HCT116 (cell line): ENCODE results near the gene ARID1A. TPM values are rescaled to one million over a fixed set of nuclear protein-coding genes. Genes with fewer than 3 reads are reported as not detected.

ENCODE experiments used
- ATAC-seq: fragments of 200-7000 bp; cut with Tn5 transposase; 2 replicates; pipeline ENCODE4 v1.9.1; 2020; ENCODE audit warnings: mild to moderate bottlenecking, moderate library complexity
- BruUV-seq: library from RNA; stranded (reverse); fragments of 400-500 nt; replicated peaks from 2 replicates; lab custom pipeline; 2021; lab: Mats Ljungman, UMichigan
- CTCF ChIA-PET: fragments of 300-600 bp; sonication (Branson Sonifier 250); formaldehyde crosslinking; loops from one replicate; lab custom pipeline; 2021; ENCODE audit warnings: antibody characterized with exemption; lab: Charles Lee
- POLR2A ChIA-PET: fragments of 300-600, 350-600 bp; sonication (Branson Sonifier 250); formaldehyde crosslinking; loops from one replicate; lab custom pipeline; 2021; ENCODE audit warnings: antibody characterized with exemption; lab: Charles Lee
- RAD21 ChIA-PET, 2 experiments: fragments of 300-600 bp; sonication (Branson Sonifier 250); formaldehyde crosslinking; loops; one replicate each; lab custom pipeline; 2023; ENCODE audit warnings: low total read pairs in 2 of 2; ENCODE audit not compliant: uncharacterized antibody in 2 of 2, unreplicated experiment in 2 of 2, low non-redundant PET in 1 of 2; lab: Charles Lee
- DNase-seq: peaks from one replicate; pipeline ENCODE4 v3.0.0-alpha.2; 2010; ENCODE audit warnings: low read depth, low spot score
- H2AFZ ChIP-seq: fragments of 200-600 bp; shearing (Covaris generic), sonication (generic); 2 replicates; pipeline ENCODE4 v1.6.1; 2017; ENCODE audit warnings: low read depth, mixed run types, mixed read lengths, antibody characterized with exemption, low read length; ENCODE audit not compliant: poor library complexity, severe bottlenecking
- H3K27ac ChIP-seq: 2 replicates; pipeline ENCODE4 v1.5.1; 2012; ENCODE audit warnings: low read depth, low read length
- H3K27me3 ChIP-seq: fragments of 200-600 bp; sonication (generic); 2 replicates; pipeline ENCODE4 v1.6.1; 2016; ENCODE audit warnings: mixed run types, low read length, mixed read lengths; ENCODE audit not compliant: insufficient read depth
- H3K36me3 ChIP-seq, 2 experiments: fragments of 200-500 bp in 1 of 2; fragments of 200-600 bp in 1 of 2; sonication (Bioruptor generic) in 1 of 2; sonication (generic) in 1 of 2; 2 replicates each; pipeline versions ENCODE4 v1.5.1 to v1.6.1; 2014 to 2016; ENCODE audit warnings: low read length in 2 of 2, inconsistent platforms in 1 of 2, mixed read lengths in 1 of 2, mixed run types in 1 of 2; ENCODE audit not compliant: insufficient read depth in 2 of 2, control insufficient read depth in 1 of 2
- H3K4me1 ChIP-seq, 2 experiments: fragments of 200-600 bp in 1 of 2; sonication (generic) in 1 of 2; 2 replicates each; pipeline versions ENCODE4 v1.5.1 to v1.6.1; 2012 to 2017; ENCODE audit warnings: low read length in 2 of 2, inconsistent platforms in 1 of 2, mild to moderate bottlenecking in 1 of 2, mixed read lengths in 1 of 2, mixed run types in 1 of 2, moderate library complexity in 1 of 2; ENCODE audit not compliant: insufficient read depth in 2 of 2, control insufficient read depth in 1 of 2
- H3K4me2 ChIP-seq: fragments of 200-600 bp; sonication (generic); 2 replicates; pipeline ENCODE4 v1.6.1; 2017; ENCODE audit warnings: mixed run types, low read length, mixed read lengths
- H3K4me3 ChIP-seq, 2 experiments: fragments of 200-600 bp in 1 of 2; sonication (generic) in 1 of 2; replicated peaks in 1 of 2; 2 replicates each; pipeline ENCODE4 v1.5.1; 2011 to 2016; ENCODE audit warnings: low read length in 2 of 2, control low read depth in 1 of 2, low read depth in 1 of 2, mild to moderate bottlenecking in 1 of 2, mixed read lengths in 1 of 2, mixed run types in 1 of 2
- H3K79me2 ChIP-seq: fragments of 200-600 bp; sonication (generic); 2 replicates; pipeline ENCODE4 v1.6.1; 2017; ENCODE audit warnings: mild to moderate bottlenecking, mixed run types, low read length, moderate library complexity, mixed read lengths; ENCODE audit not compliant: insufficient read depth
- H3K9ac ChIP-seq: fragments of 200-600 bp; sonication (generic); 2 replicates; pipeline ENCODE4 v1.6.1; 2016; ENCODE audit warnings: low read length, mixed read lengths
- H3K9me2 ChIP-seq: fragments of 200-600 bp; sonication (generic), shearing (Covaris generic); 2 replicates; pipeline ENCODE4 v1.6.1; 2017; ENCODE audit warnings: mixed run types, mild to moderate bottlenecking, moderate library complexity; ENCODE audit not compliant: insufficient read depth
- H3K9me3 ChIP-seq, 2 experiments: fragments of 200-500 bp in 1 of 2; fragments of 200-600 bp in 1 of 2; sonication (Bioruptor generic) in 1 of 2; sonication (generic) in 1 of 2; 2 replicates each; pipeline ENCODE4 v1.6.1; 2014 to 2017; ENCODE audit warnings: low read length in 2 of 2, mixed read lengths in 2 of 2, inconsistent platforms in 1 of 2, low read depth in 1 of 2, mild to moderate bottlenecking in 1 of 2, mixed run types in 1 of 2, moderate library complexity in 1 of 2; ENCODE audit not compliant: control insufficient read depth in 1 of 2, insufficient read depth in 1 of 2
- H4K20me1 ChIP-seq: fragments of 200-600 bp; sonication (generic), shearing (Covaris generic); 2 replicates; pipeline ENCODE4 v1.6.1; 2017; ENCODE audit warnings: mixed run types, mild to moderate bottlenecking, moderate library complexity; ENCODE audit not compliant: insufficient read depth
- CEBPB ChIP-seq: IDR thresholded peaks from 2 replicates; pipeline ENCODE4 v1.6.1; 2012; ENCODE audit warnings: low read depth
- ELF1 ChIP-seq: IDR thresholded peaks from 2 replicates; pipeline ENCODE4 v1.6.1; 2012; ENCODE audit warnings: low read depth, borderline replicate concordance
- JUND ChIP-seq: IDR thresholded peaks from 2 replicates; pipeline ENCODE4 v1.6.1; 2012
- YY1 ChIP-seq: IDR thresholded peaks from 2 replicates; pipeline ENCODE4 v1.6.1; 2011; ENCODE audit warnings: low read length, low read depth, moderate library complexity, mild to moderate bottlenecking; ENCODE audit not compliant: insufficient replicate concordance; ENCODE audit errors: extremely low read depth
- ZFX ChIP-seq: fragments of 450-650 bp; IDR thresholded peaks from 2 replicates; pipeline ENCODE4 v1.6.1; 2017
- intact Hi-C: fragments of 100-400 bp; cut with micrococcal nuclease; formaldehyde crosslinking; loops from 2 replicates; pipeline ENCODE4 v1.10.0; 2022
- total RNA-seq: library from RNA; stranded (reverse); gene quantifications from one replicate; pipeline ENCODE4 v1.2.1, GENCODE V29; 2021; ENCODE audit not compliant: unreplicated experiment

ARID1A gene
- total RNA-seq, 1 experiment from 2014 or later = 62.8 TPM

GRCh38 chr1:26701266-26701994 lies 5.6 kb downstream of the ARID1A start:
- H3K9me3 ChIP-seq = no peaks in the 10 kb centered on the region
- no peaks in the 10 kb centered on the region for H3K9me2 ChIP-seq
- POLR2A ChIA-PET = interaction anchor here (3.4 kb wide), 1 partner anchor 9 kb away, joined by 18 read pairs; no protein-coding TSS in a partner anchor
- intact Hi-C loops = no loop called here
- peaks cover 41% of the 10 kb centered on the region; the same call in 1 of the 2 replicates for H4K20me1 ChIP-seq
- no peaks in the 10 kb centered on the region; a peak in 1 of 4 replicates for H3K36me3 ChIP-seq
- H3K9ac ChIP-seq = peak overlapping the region; percentile 1; the same call in 1 of the 2 replicates
- peaks cover 44 to 87% of the 10 kb centered on the region in 2 experiments for H3K4me1 ChIP-seq
- no peak for DNase-seq
- H3K4me3 ChIP-seq = no peak overlapping the region
- 0 out of 2 replicates have a peak overlapping the region, but pooled peaks have one; percentile 6 for H3K4me2 ChIP-seq
- BruUV-seq = no TSS peak
- RAD21 ChIA-PET = no interaction called here
- no peaks in the 10 kb centered on the region for H3K27me3 ChIP-seq
- H2AFZ ChIP-seq = no peak overlapping the region
- TF ChIP-seq ELF1 (no peak), ZFX (no peak)
- no peak for ATAC-seq
- peaks cover 99% of the 10 kb centered on the region for H3K79me2 ChIP-seq
- CTCF ChIA-PET = interaction anchor here (0.8 to 1.0 kb wide), 2 partner anchors 87 kb away, joined by 3 to 4 read pairs; partner anchors contain the start of gene PIGV
- H3K27ac ChIP-seq = no peak overlapping the region

- Histone ChIP-seq H3K79me2 (peaks cover 99% of the 10 kb centered on the region), H3K36me3 (no peaks in the 10 kb centered on the region; a peak in 1 of 4 replicates), H3K9ac (peak overlapping the region; percentile 1; the same call in 1 of the 2 replicates)
- intact Hi-C loops = no loop called here
- no peak for TF ChIP-seq YY1
- no peak for TF ChIP-seq CEBPB
- no peak for TF ChIP-seq JUND
- TF ChIP-seq, all 23 proteins: peak for 0
- H3K4me2 ChIP-seq = 0 out of 2 replicates have a peak overlapping the region, but pooled peaks have one; percentile 6
- CTCF ChIA-PET = interaction anchor here (0.6 to 0.8 kb wide), 2 partner anchors 10 to 86 kb away, joined by 3 read pairs; partner anchors contain the start of gene PIGV
- ATAC-seq (no peak), DNase-seq (no peak)
- POLR2A ChIA-PET = interaction anchor here (3.4 kb wide), 1 partner anchor 10 kb away, joined by 18 read pairs; no protein-coding TSS in a partner anchor
- no peaks in the 10 kb centered on the region for H3K27me3 ChIP-seq
- H3K27ac ChIP-seq = no peak overlapping the region
- RAD21 ChIA-PET = no interaction called here
- H3K9me2 ChIP-seq = no peaks in the 10 kb centered on the region
- H4K20me1 ChIP-seq = peaks cover 42% of the 10 kb centered on the region; the same call in 1 of the 2 replicates
- H3K9me3 ChIP-seq = no peaks in the 10 kb centered on the region
- no peak overlapping the region for H2AFZ ChIP-seq
- H3K4me3 ChIP-seq = no peak overlapping the region
- no TSS peak for BruUV-seq
- peaks cover 47 to 91% of the 10 kb centered on the region in 2 experiments for H3K4me1 ChIP-seq
Measured at GRCh38 chr1:26701995-26702679, 6.3 kb downstream of the ARID1A start.
